ENCODE measurements around the gene RBM10. TPM values are rescaled to one million over a fixed set of nuclear protein-coding genes. Genes with fewer than 3 reads are reported as not detected.

RBM10 gene
- total and polyA plus RNA-seq, 7 donors = 18.2 to 33.8 (median 25.0) TPM

DNA sequence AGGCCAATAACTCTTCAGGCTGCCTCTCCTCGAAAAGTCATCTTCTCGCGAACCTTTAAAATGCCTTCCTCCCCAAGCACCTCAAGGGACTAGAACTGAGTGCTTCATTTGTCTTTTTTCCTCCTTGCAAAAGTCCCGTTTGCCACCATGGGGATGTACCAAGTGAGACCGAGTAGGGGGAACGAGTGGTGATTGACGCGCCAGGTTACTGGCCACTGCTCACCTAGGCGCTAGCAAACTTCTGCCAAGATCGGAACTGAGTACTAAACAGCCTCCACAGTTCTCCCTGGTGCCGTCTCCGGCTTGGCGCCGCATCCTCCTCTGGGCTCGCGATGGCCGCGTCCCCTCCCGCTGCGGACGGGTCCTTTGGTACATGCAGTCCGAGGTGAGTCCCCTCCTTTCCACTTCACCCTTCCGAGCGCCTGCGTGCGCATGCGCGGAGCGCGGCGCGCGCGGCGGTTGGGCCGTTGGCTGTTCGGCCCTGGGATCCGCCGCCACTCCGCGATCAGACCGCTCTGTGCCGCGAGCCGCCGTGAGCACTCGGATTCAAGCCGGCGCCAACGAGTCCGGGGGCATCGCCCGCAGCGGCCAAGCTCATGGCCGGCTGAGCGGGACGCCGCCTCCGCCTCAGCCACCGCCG, 73.4 kb downstream of the RBM10 start, which contains the start of gene CDK16:
TSS of gene CDK16 (plus strand) at position 402 of the 640 bp plus-strand sequence. CDS start 4,877 bp downstream, outside the sequence.
- Histone ChIP-seq H3K36me3 (ENCODE audit: insufficient read depth in 1 of 2, low read depth in 1 of 2) (peaks cover 10 to 39% of the 10 kb centered on the region in 2 donors), H3K4me3 (peak within 1 kb of the TSS; percentile 98), H3K27me3 (ENCODE audit: insufficient read depth in 3 of 3, low read length in 2 of 3) (no peaks in the 10 kb centered on the region), H3K27ac (peak within 1 kb of the TSS; percentile 95), H3K9me3 (no peaks in the 10 kb centered on the region), H3K4me1 (peaks cover 18% of the 10 kb centered on the region)
- DNase-seq (peak; percentile 86 to 92), ATAC-seq (peak; percentile 74 to 84 (median 76))
- no peak for TF ChIP-seq CTCF (IDR thresholded peaks at IDR 0.05)
- intact Hi-C loops (cut with DNase I) = loop anchor here (2.0 kb wide), 1 partner anchor 14 kb away; the partner anchor contains the start of gene USP11 (in 2 of the 2)
- WGBS, 3 donors = 0 to 2% (median 1%) methylated on average over 17 to 61 of the region's 61 CpGs

DNA sequence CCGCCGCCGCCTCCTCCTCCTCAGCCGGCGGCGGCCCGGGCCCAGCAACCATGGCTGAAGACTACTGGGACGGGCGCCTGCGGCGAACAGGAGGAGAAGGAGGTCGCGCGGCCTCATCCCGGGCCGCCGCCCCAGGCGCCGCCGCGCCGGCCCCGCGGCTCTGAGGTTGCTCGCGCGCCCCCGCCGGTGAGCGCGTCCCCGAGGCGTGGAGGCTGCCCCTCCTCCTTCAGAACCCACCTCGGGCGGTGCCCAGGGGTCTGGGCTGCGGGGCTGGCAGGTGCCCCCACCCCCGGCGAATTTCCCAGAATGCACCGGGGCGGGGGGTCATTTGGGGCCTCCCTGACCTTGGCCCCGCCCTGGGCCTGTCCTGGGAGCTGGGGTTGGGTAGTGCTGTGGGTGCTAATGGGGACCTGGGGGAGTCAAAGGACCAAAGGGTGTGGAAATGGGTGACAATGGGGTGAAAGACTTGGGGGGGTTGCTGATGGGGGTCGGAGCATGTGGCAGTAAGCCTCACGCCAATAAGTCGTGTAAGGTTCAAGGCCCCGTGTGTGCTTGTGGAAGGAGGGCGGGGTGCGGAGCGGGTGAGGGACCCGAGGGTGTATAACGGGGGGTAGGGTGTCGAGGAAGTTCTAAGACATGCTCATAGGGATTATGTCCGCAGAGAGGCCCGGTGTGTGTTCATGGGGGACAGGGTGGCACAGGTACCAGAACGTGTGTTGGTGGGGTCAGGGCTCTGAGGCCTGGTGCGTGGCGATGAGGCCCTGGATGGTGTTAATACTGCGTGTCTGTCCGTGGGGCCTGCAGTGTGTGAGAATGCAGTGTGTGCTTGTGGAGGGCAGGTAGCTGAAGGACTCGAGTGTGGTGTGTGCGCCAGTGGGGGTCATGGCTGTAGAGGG, 74.1 kb downstream of the RBM10 start:
- no peaks in the 10 kb centered on the region for H3K9me3 ChIP-seq
- intact Hi-C loops (cut with DNase I) = loop anchor here (2.0 kb wide), 1 partner anchor 14 kb away; the partner anchor contains the start of gene USP11 (in 2 of the 2)
- peak overlapping the region; percentile 95 for H3K27ac ChIP-seq
- peaks cover 9 to 39% of the 10 kb centered on the region in 2 donors for H3K36me3 ChIP-seq (ENCODE audit: insufficient read depth in 1 of 2, low read depth in 1 of 2)
- DNase-seq = peak; percentile 69 to 83
- peak overlapping the region; percentile 98 for H3K4me3 ChIP-seq
- 0 to 30% (median 2%) methylated on average over 22 to 60 of the region's 60 CpGs for WGBS, 3 donors
- peaks cover 18% of the 10 kb centered on the region for H3K4me1 ChIP-seq
- H3K27me3 ChIP-seq (ENCODE audit: insufficient read depth in 3 of 3, low read length in 2 of 3) = no peaks in the 10 kb centered on the region
- peak; percentile 8 to 19 (median 10) for ATAC-seq
- TF ChIP-seq CTCF (IDR thresholded peaks at IDR 0.05) = no peak

DNA sequence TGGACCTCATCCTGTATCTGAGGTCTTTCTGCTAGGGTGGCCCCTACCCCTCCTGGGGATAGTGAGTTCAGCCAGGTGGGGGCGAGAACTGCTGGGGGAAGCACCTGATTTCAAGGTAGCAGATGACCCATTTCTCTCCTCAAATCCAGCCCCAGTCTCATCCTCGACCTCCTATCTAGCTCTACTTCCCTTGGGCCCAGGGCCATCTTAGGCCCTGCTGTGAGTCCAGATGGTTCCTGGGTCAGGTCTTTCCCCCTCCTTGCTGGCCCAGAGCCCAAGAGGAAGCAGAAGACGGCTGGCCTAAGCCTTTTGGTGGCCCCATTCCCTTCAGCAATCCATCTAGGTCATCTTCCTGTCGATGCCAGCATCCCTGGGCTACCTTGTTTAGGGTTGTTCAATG, 76.7 kb downstream of the RBM10 start:
- no peak overlapping the region for H3K27ac ChIP-seq
- DNase-seq (no peak), ATAC-seq (no peak)
- no peaks in the 10 kb centered on the region for H3K9me3 ChIP-seq
- no peak for TF ChIP-seq CTCF (IDR thresholded peaks at IDR 0.05)
- H3K27me3 ChIP-seq (ENCODE audit: insufficient read depth in 3 of 3, low read length in 2 of 3) = no peaks in the 10 kb centered on the region
- peaks cover 14% of the 10 kb centered on the region for H3K4me1 ChIP-seq
- intact Hi-C loops (cut with DNase I) = no loop called here
- 43 to 77% (median 64%) methylated on average over 4 of the region's 4 CpGs for WGBS, 3 donors
- H3K36me3 ChIP-seq (ENCODE audit: insufficient read depth in 1 of 2, low read depth in 1 of 2) = peaks cover 5 to 39% of the 10 kb centered on the region in 2 donors
- H3K4me3 ChIP-seq = no peak overlapping the region

DNA sequence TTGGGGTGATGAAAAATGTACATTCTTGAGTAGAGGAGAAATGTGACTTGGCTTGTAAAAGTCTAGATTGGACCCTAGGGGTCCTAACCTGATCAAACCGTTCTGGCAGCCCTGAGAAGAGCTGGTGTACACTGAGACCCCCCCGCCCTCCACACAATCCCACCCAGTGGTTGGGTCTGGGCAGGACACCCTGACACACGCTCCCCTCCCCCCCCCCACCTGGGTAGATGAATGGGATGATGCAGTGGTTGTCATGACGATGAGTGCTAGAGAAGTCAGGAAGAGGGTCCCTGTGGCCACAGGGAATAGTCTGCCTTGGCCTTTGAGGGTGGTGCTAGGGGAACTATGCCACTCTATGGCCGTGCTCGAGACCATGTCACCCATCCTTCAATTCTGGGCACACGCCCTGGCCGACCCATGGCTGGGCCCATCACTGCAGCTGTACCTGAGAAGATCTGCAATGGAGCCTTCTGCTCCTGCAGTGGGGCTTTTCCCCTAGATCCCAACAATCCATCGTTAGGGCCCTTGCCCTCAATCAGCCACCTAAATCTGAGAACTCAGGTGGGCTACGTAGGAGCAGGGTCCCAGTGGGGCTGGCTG, 77.8 kb downstream of the RBM10 start:
- DNase-seq (no peak), ATAC-seq (no peak)
- Histone ChIP-seq H3K27ac (no peak overlapping the region), H3K27me3 (ENCODE audit: insufficient read depth in 3 of 3, low read length in 2 of 3) (no peaks in the 10 kb centered on the region), H3K36me3 (ENCODE audit: insufficient read depth in 1 of 2, low read depth in 1 of 2) (peaks cover 5 to 50% of the 10 kb centered on the region in 2 donors), H3K9me3 (no peaks in the 10 kb centered on the region), H3K4me3 (no peak overlapping the region), H3K4me1 (peaks cover 7% of the 10 kb centered on the region)
- no peak for TF ChIP-seq CTCF (IDR thresholded peaks at IDR 0.05)
- intact Hi-C loops (cut with DNase I) = no loop called here
- 78 to 88% (median 82%) methylated on average over 9 to 10 of the region's 10 CpGs for WGBS, 3 donors
